MCF 10A (cell line): ENCODE results near the gene TREM2. TPM values are rescaled to one million over a fixed set of nuclear protein-coding genes. Genes with fewer than 3 reads are reported as not detected.

Experiments used
- BruUV-seq: library from RNA; stranded (reverse); fragments of 400-500 nt; replicated peaks from 2 replicates; lab custom pipeline; 2021; lab: Mats Ljungman, UMichigan
- CTCF ChIA-PET: fragments of 300-600 bp; sonication (Branson Sonifier 250); formaldehyde crosslinking; extraction: SDS; loops from one replicate; lab custom pipeline; 2021; ENCODE audit warnings: antibody characterized with exemption, inconsistent platforms; lab: Yijun Ruan, JAX
- POLR2A ChIA-PET: fragments of 300-600, 350-650 bp; sonication (Branson Sonifier 250); formaldehyde crosslinking; extraction: SDS; loops from one replicate; lab custom pipeline; 2020; ENCODE audit warnings: antibody characterized with exemption, inconsistent platforms; lab: Yijun Ruan, JAX
- DNase-seq: peaks from one replicate; pipeline ENCODE4 v3.0.0-alpha.2; 2018; ENCODE audit not compliant: unreplicated experiment
- H3K27ac Mint-ChIP-seq: one replicate; pipeline ENCODE4 v1.8.0; 2022; ENCODE audit warnings: mild to moderate bottlenecking, low read depth, mixed read lengths; ENCODE audit not compliant: unreplicated experiment
- H3K27me3 Mint-ChIP-seq: one replicate; pipeline ENCODE4 v1.8.0; 2022; ENCODE audit warnings: mixed read lengths; ENCODE audit not compliant: insufficient read depth, unreplicated experiment
- H3K36me3 Mint-ChIP-seq: one replicate; pipeline ENCODE4 v1.8.0; 2022; ENCODE audit warnings: mild to moderate bottlenecking, moderate library complexity, mixed read lengths; ENCODE audit not compliant: insufficient read depth, unreplicated experiment
- H3K4me1 Mint-ChIP-seq: one replicate; pipeline ENCODE4 v1.8.0; 2022; ENCODE audit warnings: mixed read lengths; ENCODE audit not compliant: insufficient read depth, unreplicated experiment
- H3K4me3 Mint-ChIP-seq: one replicate; pipeline ENCODE4 v1.8.0; 2022; ENCODE audit warnings: mild to moderate bottlenecking, moderate library complexity, mixed read lengths; ENCODE audit not compliant: unreplicated experiment
- H3K9me3 Mint-ChIP-seq: one replicate; pipeline ENCODE4 v1.8.0; 2022; ENCODE audit warnings: mixed read lengths; ENCODE audit not compliant: unreplicated experiment
- CTCF ChIP-seq: fragments of 200-600 bp; IDR thresholded peaks from one replicate; pipeline ENCODE4 v1.8.0; 2022; ENCODE audit warnings: antibody characterized with exemption, mild to moderate bottlenecking; ENCODE audit not compliant: unreplicated experiment
- intact Hi-C: fragments of 100-400 bp; cut with micrococcal nuclease; formaldehyde crosslinking; loops from 2 replicates; pipeline ENCODE4 v1.14.1; 2022
- total RNA-seq: library from RNA; stranded (reverse); gene quantifications from 2 replicates; pipeline ENCODE4 v1.2.3, GENCODE V29; 2022

Gene TREM2
- total RNA-seq, 1 experiment from 2014 or later, result 0.63 TPM

- peaks cover 7% of the 10 kb centered on the region for H3K36me3 Mint-ChIP-seq
- intact Hi-C loops, result no loop called here
- H3K4me1 Mint-ChIP-seq, result no peaks in the 10 kb centered on the region
Measured at GRCh38 chr6:41150671-41151070, 12.2 kb downstream of the TREM2 start.

GRCh38 chr6:41147917-41148316, 15.0 kb downstream of the TREM2 start:
- POLR2A ChIA-PET, result no interaction called here
- CTCF ChIA-PET, result interaction anchor here (0.8 kb wide), 1 partner anchor 56 kb away, joined by 3 read pairs; no protein-coding TSS in a partner anchor
- Mint-ChIP-seq H3K9me3 (no peaks in the 10 kb centered on the region), H3K36me3 (peaks cover 13% of the 10 kb centered on the region), H3K27ac (no peak overlapping the region), H3K27me3 (no peaks in the 10 kb centered on the region), H3K4me3 (no peak overlapping the region), H3K4me1 (no peaks in the 10 kb centered on the region)
- BruUV-seq, result no TSS peak
- DNase-seq, result no peak
- intact Hi-C loops, result no loop called here
- TF ChIP-seq CTCF, result no peak

More at GRCh38 chr6:41150671-41151070, 12.2 kb downstream of the TREM2 start:
- DNase-seq, result no peak
- ChIA-PET CTCF (no interaction called here), POLR2A (no interaction called here)
- BruUV-seq, result no TSS peak
- H3K9me3 Mint-ChIP-seq, result no peaks in the 10 kb centered on the region
- TF ChIP-seq CTCF, result no peak
- H3K27me3 Mint-ChIP-seq, result no peaks in the 10 kb centered on the region
- no peak overlapping the region for H3K27ac Mint-ChIP-seq
- H3K4me3 Mint-ChIP-seq, result no peak overlapping the region

- CTCF ChIA-PET, result interaction anchor here (0.7 to 1.2 kb wide), 2 partner anchors 17 to 94 kb away, joined by 3 to 4 read pairs; no protein-coding TSS in a partner anchor
- no TSS peak for BruUV-seq
- H3K4me3 Mint-ChIP-seq, result no peak overlapping the region
- H3K27me3 Mint-ChIP-seq, result no peaks in the 10 kb centered on the region
- no peak for TF ChIP-seq CTCF
- no peaks in the 10 kb centered on the region for H3K9me3 Mint-ChIP-seq
- H3K4me1 Mint-ChIP-seq, result no peaks in the 10 kb centered on the region
- intact Hi-C loops, result no loop called here
- no peak overlapping the region for H3K27ac Mint-ChIP-seq
- peaks cover 8% of the 10 kb centered on the region for H3K36me3 Mint-ChIP-seq
- POLR2A ChIA-PET, result no interaction called here
- DNase-seq, result no peak
Measured at GRCh38 chr6:41136911-41137310, 26.0 kb downstream of the TREM2 start.

GRCh38 chr6:41135062-41135832, 27.7 kb downstream of the TREM2 start:
- Mint-ChIP-seq H3K4me3 (no peak overlapping the region), H3K27ac (no peak overlapping the region), H3K36me3 (peaks cover 4% of the 10 kb centered on the region), H3K27me3 (no peaks in the 10 kb centered on the region), H3K4me1 (no peaks in the 10 kb centered on the region), H3K9me3 (no peaks in the 10 kb centered on the region)
- DNase-seq, result no peak
- POLR2A ChIA-PET, result no interaction called here
- TF ChIP-seq CTCF, result no peak
- no TSS peak for BruUV-seq
- CTCF ChIA-PET, result interaction anchor here (0.6 to 1.3 kb wide), 4 partner anchors 10 to 964 kb away, joined by 3 read pairs; no protein-coding TSS in a partner anchor
- intact Hi-C loops, result no loop called here
